ENCODE measurements around the gene FBXL5.

Gene FBXL5

GRCh38 chr4:15682242-15683142, 27.3 kb upstream of the FBXL5 start:
- H3K27ac Mint-ChIP-seq = peak overlapping the region; percentile 99
- H3K27me3 Mint-ChIP-seq = peaks cover 2% of the 10 kb centered on the region
- no peaks in the 10 kb centered on the region for H3K9me3 Mint-ChIP-seq
- H3K4me3 Mint-ChIP-seq = peak overlapping the region; percentile 98
- peaks cover 42% of the 10 kb centered on the region for H3K4me1 Mint-ChIP-seq
- H3K36me3 Mint-ChIP-seq = peaks cover 10% of the 10 kb centered on the region

GRCh38 chr4:15681372-15682241, 26.4 kb upstream of the FBXL5 start, which contains the start of gene FAM200B:
Gene FAM200B (plus strand): TSS chr4:15681827. CDS start chr4:15686978, 5,151 bp downstream.
- Mint-ChIP-seq H3K4me1 (peaks cover 42% of the 10 kb centered on the region), H3K36me3 (peaks cover 10% of the 10 kb centered on the region), H3K27me3 (peaks cover 2% of the 10 kb centered on the region), H3K4me3 (peak within 1 kb of the TSS; percentile 98), H3K9me3 (no peaks in the 10 kb centered on the region), H3K27ac (peak within 1 kb of the TSS; percentile 99)

DNA sequence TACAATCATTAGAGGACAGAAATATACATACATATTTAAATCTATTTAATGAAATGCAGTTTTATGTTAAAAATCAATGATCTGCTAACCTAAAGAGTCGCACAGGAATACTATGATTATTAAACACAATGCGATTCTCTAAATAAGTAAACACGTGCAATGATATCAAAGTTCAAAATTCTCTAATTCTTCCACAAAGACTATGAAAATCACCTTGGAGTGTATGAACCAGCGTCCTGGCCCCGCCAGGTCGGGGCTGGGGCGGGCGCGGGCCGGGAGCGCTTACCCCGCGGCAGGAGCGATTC, 25.9 kb upstream of the FBXL5 start:
- H3K4me3 Mint-ChIP-seq = peak overlapping the region; percentile 98
- H3K4me1 Mint-ChIP-seq = peaks cover 38% of the 10 kb centered on the region
- H3K36me3 Mint-ChIP-seq = peaks cover 6% of the 10 kb centered on the region
- H3K27me3 Mint-ChIP-seq = peaks cover 2% of the 10 kb centered on the region
- H3K27ac Mint-ChIP-seq = peak overlapping the region; percentile 99
- no peaks in the 10 kb centered on the region for H3K9me3 Mint-ChIP-seq

- Mint-ChIP-seq H3K4me3 (no peak overlapping the region), H3K9me3 (no peaks in the 10 kb centered on the region), H3K27ac (no peak overlapping the region), H3K27me3 (peaks cover 2% of the 10 kb centered on the region), H3K4me1 (peaks cover 6% of the 10 kb centered on the region), H3K36me3 (no peaks in the 10 kb centered on the region)
Observed at GRCh38 chr4:15677507-15677988, 22.4 kb upstream of the FBXL5 start.

DNA sequence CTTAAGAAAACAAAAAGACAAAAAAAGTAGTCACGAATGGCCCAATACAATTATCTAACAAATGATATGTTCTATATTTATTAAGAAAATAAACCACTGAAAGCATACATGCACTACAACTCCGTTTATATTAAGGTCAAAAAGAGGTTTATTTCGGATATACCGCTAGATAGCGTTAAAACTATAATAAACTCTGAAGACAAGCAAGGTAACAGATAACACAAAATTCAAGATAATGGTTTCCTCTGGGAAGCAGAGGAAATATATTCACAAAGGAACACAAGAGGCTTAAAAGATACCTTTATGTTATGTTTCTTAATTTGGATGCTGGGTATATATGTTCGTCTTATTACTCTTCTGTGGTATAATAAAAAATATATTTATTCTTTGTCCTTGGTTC, 21.7 kb upstream of the FBXL5 start:
- Mint-ChIP-seq H3K9me3 (no peaks in the 10 kb centered on the region), H3K4me1 (no peaks in the 10 kb centered on the region), H3K27ac (no peak overlapping the region), H3K36me3 (no peaks in the 10 kb centered on the region), H3K4me3 (no peak overlapping the region), H3K27me3 (peaks cover 2% of the 10 kb centered on the region)

GRCh38 chr4:15676039-15676438, 20.9 kb upstream of the FBXL5 start:
- H3K27ac Mint-ChIP-seq = no peak overlapping the region
- no peak overlapping the region for H3K4me3 Mint-ChIP-seq
- H3K27me3 Mint-ChIP-seq = peaks cover 2% of the 10 kb centered on the region
- H3K36me3 Mint-ChIP-seq = no peaks in the 10 kb centered on the region
- H3K4me1 Mint-ChIP-seq = no peaks in the 10 kb centered on the region
- no peaks in the 10 kb centered on the region for H3K9me3 Mint-ChIP-seq

DNA sequence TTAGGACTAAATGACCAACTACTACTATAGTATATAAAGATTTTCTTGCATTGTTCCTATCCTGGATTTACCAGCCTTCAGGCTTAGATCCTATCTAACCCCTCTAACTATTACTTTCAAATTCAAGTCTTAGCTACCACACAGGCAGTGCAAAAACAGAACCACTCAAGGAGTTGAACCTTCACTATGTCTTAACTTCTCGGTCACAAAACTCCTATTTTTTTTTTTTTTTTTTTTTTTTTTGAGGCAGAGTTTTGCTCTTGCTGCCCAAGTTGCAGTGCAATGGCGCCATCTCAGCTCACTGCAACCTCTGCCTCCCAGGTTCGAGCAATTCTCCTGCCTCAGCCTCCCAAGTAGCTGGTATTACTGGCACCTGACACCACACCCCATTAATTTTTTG, 20.2 kb upstream of the FBXL5 start:
- Mint-ChIP-seq H3K4me3 (no peak overlapping the region), H3K36me3 (no peaks in the 10 kb centered on the region), H3K4me1 (no peaks in the 10 kb centered on the region), H3K27ac (no peak overlapping the region), H3K27me3 (peaks cover 2% of the 10 kb centered on the region), H3K9me3 (no peaks in the 10 kb centered on the region)

GRCh38 chr4:15674926-15675325, 19.8 kb upstream of the FBXL5 start:
- Mint-ChIP-seq H3K9me3 (no peaks in the 10 kb centered on the region), H3K36me3 (no peaks in the 10 kb centered on the region), H3K27me3 (peaks cover 2% of the 10 kb centered on the region), H3K4me1 (no peaks in the 10 kb centered on the region), H3K4me3 (no peak overlapping the region), H3K27ac (no peak overlapping the region)

DNA sequence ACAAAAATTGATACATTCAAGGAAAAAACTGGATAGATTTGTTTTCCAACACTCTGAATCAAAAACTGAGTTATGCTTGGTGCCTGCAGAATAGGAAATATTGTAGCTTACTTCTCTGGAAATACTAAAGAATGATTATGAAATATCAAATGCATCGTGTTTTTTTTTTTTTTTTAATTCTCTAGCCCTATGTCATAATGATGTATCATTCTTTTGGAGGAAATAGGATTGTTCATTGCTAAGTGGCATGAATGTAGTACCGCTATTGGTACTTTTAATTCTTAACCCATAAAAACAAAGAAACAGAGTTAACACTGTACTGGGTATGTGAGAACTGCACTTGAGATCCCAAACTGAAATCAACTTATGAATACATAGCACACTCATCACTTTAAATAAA, 18.9 kb upstream of the FBXL5 start:
- no peaks in the 10 kb centered on the region for H3K4me1 Mint-ChIP-seq
- H3K36me3 Mint-ChIP-seq = no peaks in the 10 kb centered on the region
- H3K4me3 Mint-ChIP-seq = no peak overlapping the region
- H3K27me3 Mint-ChIP-seq = peaks cover 2% of the 10 kb centered on the region
- no peak overlapping the region for H3K27ac Mint-ChIP-seq
- no peaks in the 10 kb centered on the region for H3K9me3 Mint-ChIP-seq

GRCh38 chr4:15673337-15673736, 18.2 kb upstream of the FBXL5 start:
- H3K27me3 Mint-ChIP-seq = no peaks in the 10 kb centered on the region
- H3K4me1 Mint-ChIP-seq = no peaks in the 10 kb centered on the region
- no peaks in the 10 kb centered on the region for H3K36me3 Mint-ChIP-seq
- H3K27ac Mint-ChIP-seq = no peak overlapping the region
- H3K4me3 Mint-ChIP-seq = no peak overlapping the region
- H3K9me3 Mint-ChIP-seq = no peaks in the 10 kb centered on the region

GRCh38 chr4:15672101-15672500, 16.9 kb upstream of the FBXL5 start:
- no peak overlapping the region for H3K4me3 Mint-ChIP-seq
- H3K9me3 Mint-ChIP-seq = no peaks in the 10 kb centered on the region
- H3K27ac Mint-ChIP-seq = no peak overlapping the region
- H3K36me3 Mint-ChIP-seq = no peaks in the 10 kb centered on the region
- H3K4me1 Mint-ChIP-seq = no peaks in the 10 kb centered on the region
- H3K27me3 Mint-ChIP-seq = no peaks in the 10 kb centered on the region

DNA sequence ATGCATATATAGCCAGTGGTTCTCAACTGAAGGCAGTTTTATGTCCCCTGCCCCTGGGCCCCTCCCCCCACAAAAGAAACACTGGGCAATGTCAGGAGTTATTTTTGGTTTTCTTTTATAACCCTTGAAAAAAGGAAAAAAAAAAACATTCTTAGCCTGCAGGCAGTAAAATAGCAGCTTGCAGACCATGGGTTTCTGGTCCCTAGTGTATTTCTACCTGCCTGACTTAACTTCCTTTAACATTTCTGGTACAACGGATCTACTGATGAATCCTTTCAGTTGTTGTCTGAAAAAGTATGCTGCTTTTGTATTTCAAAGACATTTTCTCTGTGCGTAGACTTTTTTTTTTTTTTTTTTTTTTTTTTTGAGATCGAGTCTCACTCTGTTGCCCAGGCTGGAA, 15.4 kb upstream of the FBXL5 start:
- Mint-ChIP-seq H3K4me1 (no peaks in the 10 kb centered on the region), H3K27ac (no peak overlapping the region), H3K36me3 (no peaks in the 10 kb centered on the region), H3K9me3 (no peaks in the 10 kb centered on the region), H3K4me3 (no peak overlapping the region), H3K27me3 (no peaks in the 10 kb centered on the region)

- Mint-ChIP-seq H3K27me3 (no peaks in the 10 kb centered on the region), H3K4me1 (no peaks in the 10 kb centered on the region), H3K4me3 (no peak overlapping the region), H3K36me3 (no peaks in the 10 kb centered on the region), H3K27ac (no peak overlapping the region), H3K9me3 (no peaks in the 10 kb centered on the region)
Observed at GRCh38 chr4:15668566-15669435, 13.6 kb upstream of the FBXL5 start.

DNA sequence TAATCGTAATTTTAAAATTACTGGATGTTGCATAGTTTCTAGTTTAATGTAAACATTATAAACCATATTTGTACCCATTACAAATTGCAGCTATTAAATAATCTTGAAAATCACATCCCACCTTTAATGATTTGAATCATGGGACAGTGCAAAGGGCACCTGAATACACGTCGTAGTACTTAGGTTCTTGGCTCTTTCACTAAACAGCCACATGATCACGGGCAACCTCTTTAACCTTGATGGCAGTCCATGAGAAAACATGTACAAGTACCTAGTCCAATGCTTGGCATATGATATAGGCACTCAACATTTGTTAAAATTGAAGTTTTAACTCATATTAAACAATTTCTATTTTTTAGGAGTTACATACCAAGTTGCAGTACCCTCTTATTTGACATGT, 11.8 kb upstream of the FBXL5 start:
- no peaks in the 10 kb centered on the region for H3K27me3 Mint-ChIP-seq
- no peak overlapping the region for H3K4me3 Mint-ChIP-seq
- no peak overlapping the region for H3K27ac Mint-ChIP-seq
- no peaks in the 10 kb centered on the region for H3K4me1 Mint-ChIP-seq
- H3K9me3 Mint-ChIP-seq = no peaks in the 10 kb centered on the region
- no peaks in the 10 kb centered on the region for H3K36me3 Mint-ChIP-seq

DNA sequence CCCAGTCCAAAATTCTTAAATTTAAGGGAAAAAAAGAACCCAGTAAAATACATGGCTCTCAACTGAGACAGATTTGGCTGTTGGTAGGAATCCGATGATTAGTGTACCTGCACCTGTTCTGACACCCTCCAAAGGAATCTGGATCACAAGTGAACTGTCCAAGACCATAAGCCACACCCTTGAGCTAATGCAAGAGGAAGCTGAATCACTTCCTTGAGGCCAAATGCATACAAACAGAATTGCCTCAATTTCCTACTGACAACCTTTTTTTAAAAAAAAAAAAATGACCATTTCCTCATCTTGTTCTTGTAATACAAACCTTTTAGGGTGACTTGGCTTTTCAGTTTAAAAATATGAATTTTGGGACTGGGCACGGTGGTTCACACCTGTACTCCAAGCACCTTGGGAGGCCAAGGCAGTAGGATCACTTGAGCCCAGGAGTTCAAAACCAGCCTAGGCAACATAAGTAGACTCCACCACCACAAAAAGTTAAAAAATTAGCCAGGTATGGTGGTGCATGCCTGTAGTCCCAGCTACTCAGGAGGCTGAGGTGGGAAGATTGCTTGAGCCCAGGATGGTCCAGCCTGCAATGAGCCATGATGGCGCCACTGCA, 10.7 kb upstream of the FBXL5 start:
- no peak overlapping the region for H3K4me3 Mint-ChIP-seq

More for the DNA sequence above, 10.7 kb upstream of the FBXL5 start:
- Mint-ChIP-seq H3K27ac (no peak overlapping the region), H3K9me3 (no peaks in the 10 kb centered on the region), H3K27me3 (no peaks in the 10 kb centered on the region), H3K36me3 (no peaks in the 10 kb centered on the region), H3K4me1 (no peaks in the 10 kb centered on the region)
